AG04450 (cell line): Measurements from ENCODE around the gene XRCC5. TPM values are rescaled to one million over a fixed set of nuclear protein-coding genes. Genes with fewer than 3 reads are reported as not detected.

Experiments used
- CTCF ChIA-PET: fragments of 300-600, 350-600 bp; formaldehyde crosslinking; extraction: SDS; loops from one replicate; lab custom pipeline; 2022; ENCODE audit warnings: antibody characterized with exemption, inconsistent platforms; lab: Charles Lee
- POLR2A ChIA-PET: fragments of 350-600 bp; formaldehyde crosslinking; extraction: SDS; loops from one replicate; lab custom pipeline; 2021; ENCODE audit warnings: antibody characterized with exemption, inconsistent platforms; lab: Yijun Ruan, JAX
- DNase-seq: peaks from one replicate; pipeline ENCODE4 v3.0.0-alpha.2; 2011; ENCODE audit warnings: low read depth, low spot score
- H3K27ac ChIP-seq: one replicate; pipeline ENCODE4 v1.5.1; 2012; ENCODE audit warnings: low read depth, low read length, control low read depth
- H3K27me3 ChIP-seq: one replicate; pipeline ENCODE4 v1.6.0; 2012; ENCODE audit warnings: low read length; ENCODE audit not compliant: control insufficient read depth, insufficient read depth
- H3K4me3 ChIP-seq: 2 replicates; pipeline ENCODE4 v1.5.1; 2011; ENCODE audit warnings: mild to moderate bottlenecking, low read depth, low read length, control low read depth
- H3K9me3 ChIP-seq: 2 replicates; pipeline ENCODE4 v1.5.1; 2012; ENCODE audit warnings: low read length; ENCODE audit not compliant: control insufficient read depth, insufficient read depth
- polyA plus RNA-seq: library from polyadenylated mRNA; depleted of rRNA; stranded (reverse); fragments of >200 nt; gene quantifications from 2 replicates; pipeline ENCODE4 v1.2.3, GENCODE V29; 2011
- TF ChIP-seq, protein P1 (sequence below): IDR thresholded peaks from 2 replicates; pipeline ENCODE4 v1.5.1; 2011; ENCODE audit warnings: low read depth, low read length, control low read depth, inconsistent platforms

The XRCC5 gene
- polyA plus RNA-seq, 1 experiment = 471 TPM

DNA sequence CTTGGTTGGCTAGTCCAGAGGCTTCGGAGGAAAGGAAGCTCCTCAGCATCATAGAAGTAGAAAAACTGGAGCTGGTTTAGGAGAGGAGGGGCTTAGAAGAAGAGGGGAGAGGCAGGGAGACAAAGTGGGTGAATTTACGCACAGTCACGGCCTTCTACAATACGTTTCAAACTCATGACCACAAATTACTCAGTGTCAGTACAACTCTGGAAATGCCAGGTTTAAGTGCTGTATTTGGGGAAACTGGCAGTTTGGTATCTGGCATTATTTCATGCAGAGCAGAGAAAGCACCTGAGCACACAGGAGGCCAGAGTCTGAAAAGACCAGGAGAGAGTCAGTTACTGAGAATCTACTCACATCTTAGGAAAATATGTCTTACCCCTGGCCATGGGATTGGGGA is 55.4 kb downstream of the XRCC5 start:
- no peak for DNase-seq
- POLR2A ChIA-PET = interaction anchor here (0.6 kb wide), 1 partner anchor 278 kb away, joined by 8 read pairs; no protein-coding TSS in a partner anchor
- no peak overlapping the region for H3K4me3 ChIP-seq
- no peaks in the 10 kb centered on the region for H3K9me3 ChIP-seq
- CTCF ChIA-PET = interaction anchor here (1.7 kb wide), 1 partner anchor 50 kb away, joined by 5 read pairs; no protein-coding TSS in a partner anchor
- no peaks in the 10 kb centered on the region for H3K27me3 ChIP-seq
- TF ChIP-seq, protein P1, sequence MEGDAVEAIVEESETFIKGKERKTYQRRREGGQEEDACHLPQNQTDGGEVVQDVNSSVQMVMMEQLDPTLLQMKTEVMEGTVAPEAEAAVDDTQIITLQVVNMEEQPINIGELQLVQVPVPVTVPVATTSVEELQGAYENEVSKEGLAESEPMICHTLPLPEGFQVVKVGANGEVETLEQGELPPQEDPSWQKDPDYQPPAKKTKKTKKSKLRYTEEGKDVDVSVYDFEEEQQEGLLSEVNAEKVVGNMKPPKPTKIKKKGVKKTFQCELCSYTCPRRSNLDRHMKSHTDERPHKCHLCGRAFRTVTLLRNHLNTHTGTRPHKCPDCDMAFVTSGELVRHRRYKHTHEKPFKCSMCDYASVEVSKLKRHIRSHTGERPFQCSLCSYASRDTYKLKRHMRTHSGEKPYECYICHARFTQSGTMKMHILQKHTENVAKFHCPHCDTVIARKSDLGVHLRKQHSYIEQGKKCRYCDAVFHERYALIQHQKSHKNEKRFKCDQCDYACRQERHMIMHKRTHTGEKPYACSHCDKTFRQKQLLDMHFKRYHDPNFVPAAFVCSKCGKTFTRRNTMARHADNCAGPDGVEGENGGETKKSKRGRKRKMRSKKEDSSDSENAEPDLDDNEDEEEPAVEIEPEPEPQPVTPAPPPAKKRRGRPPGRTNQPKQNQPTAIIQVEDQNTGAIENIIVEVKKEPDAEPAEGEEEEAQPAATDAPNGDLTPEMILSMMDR = no peak
- no peak overlapping the region for H3K27ac ChIP-seq

DNA sequence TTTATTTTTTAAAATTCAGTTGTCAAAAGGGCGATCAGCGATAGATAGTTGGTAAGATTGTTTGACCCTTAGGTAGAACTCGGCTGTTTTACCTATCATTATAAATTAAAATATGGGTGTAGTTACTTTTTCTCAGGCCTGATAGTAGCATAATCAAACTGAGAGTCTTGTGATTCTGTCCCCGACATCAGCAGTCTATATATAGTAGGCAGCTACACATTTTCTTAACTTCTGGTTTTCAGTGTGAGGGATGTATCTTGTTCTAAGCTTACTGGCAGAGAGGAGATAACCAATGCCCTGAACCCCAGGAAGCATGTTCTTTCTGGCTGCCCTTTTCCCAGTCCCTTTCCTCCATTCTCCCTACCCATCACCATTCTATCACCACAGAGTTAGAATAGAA is 56.6 kb downstream of the XRCC5 start:
- POLR2A ChIA-PET = no interaction called here
- CTCF ChIA-PET = no interaction called here
- Histone ChIP-seq H3K9me3 (no peaks in the 10 kb centered on the region), H3K4me3 (no peak overlapping the region), H3K27ac (no peak overlapping the region), H3K27me3 (no peaks in the 10 kb centered on the region)
- no peak for DNase-seq
- TF ChIP-seq, protein P1 = no peak

DNA sequence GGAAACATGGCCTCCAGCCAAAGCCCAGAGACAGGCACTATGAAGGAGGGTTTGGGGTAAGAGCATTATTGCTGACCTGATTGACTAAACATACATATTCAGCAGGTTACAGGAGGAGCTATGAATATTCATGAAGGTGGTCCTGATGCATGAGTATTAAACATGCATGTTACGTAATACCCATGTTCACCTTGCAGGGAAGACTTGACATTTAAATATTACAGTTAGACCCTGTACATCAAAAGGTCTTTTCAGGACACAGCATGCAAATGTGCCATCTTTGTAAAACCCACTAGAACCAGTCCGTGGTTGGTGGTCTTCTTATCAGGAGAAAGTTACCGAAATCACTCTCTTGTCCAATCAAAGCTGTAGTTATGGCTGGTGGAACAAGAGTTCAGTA is 59.9 kb downstream of the XRCC5 start:
- DNase-seq = no peak
- POLR2A ChIA-PET = no interaction called here
- Histone ChIP-seq H3K27ac (no peak overlapping the region), H3K4me3 (no peak overlapping the region), H3K9me3 (no peaks in the 10 kb centered on the region), H3K27me3 (no peaks in the 10 kb centered on the region)
- TF ChIP-seq, protein P1 = no peak
- CTCF ChIA-PET = interaction anchor here (1.9 kb wide), 1 partner anchor 59 kb away, joined by 5 read pairs; no protein-coding TSS in a partner anchor

- Histone ChIP-seq H3K27ac (no peak overlapping the region), H3K9me3 (no peaks in the 10 kb centered on the region), H3K27me3 (no peaks in the 10 kb centered on the region), H3K4me3 (no peak overlapping the region)
- ChIA-PET POLR2A (no interaction called here), CTCF (interaction anchor here (0.6 kb wide), 1 partner anchor 20 kb away, joined by 3 read pairs; no protein-coding TSS in a partner anchor)
- no peak for DNase-seq
- TF ChIP-seq, protein P1 = no peak
Observed at GRCh38 chr2:216170076-216170763, 61.1 kb downstream of the XRCC5 start.

DNA sequence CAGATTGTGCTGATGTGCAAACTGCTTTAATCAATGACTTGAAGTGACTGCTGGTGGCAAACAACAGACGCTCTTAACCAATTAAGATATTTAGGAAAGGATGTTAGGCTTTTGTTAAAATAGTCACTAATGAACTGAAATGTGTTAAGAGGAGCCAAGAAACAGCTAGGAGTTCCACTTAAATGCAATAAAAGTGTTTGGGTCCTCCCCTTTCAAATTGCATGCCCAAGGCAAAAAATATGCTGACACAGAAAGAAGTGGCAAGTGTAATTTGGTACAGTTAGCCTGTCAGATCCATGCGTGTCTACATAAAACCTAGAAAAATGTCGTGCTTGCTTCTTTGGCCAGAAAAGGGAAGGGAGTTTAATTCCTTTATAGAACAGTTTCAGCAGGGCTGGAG is 61.9 kb downstream of the XRCC5 start:
- ChIA-PET POLR2A (no interaction called here), CTCF (interaction anchor here (1.0 kb wide), 1 partner anchor 57 kb away, joined by 4 read pairs; no protein-coding TSS in a partner anchor)
- DNase-seq = no peak
- H3K9me3 ChIP-seq = no peaks in the 10 kb centered on the region
- TF ChIP-seq, protein P1 = no peak
- H3K27ac ChIP-seq = no peak overlapping the region
- no peak overlapping the region for H3K4me3 ChIP-seq
- no peaks in the 10 kb centered on the region for H3K27me3 ChIP-seq
